B cell (primary cell): ENCODE results near the gene SPSB1. TPM values are rescaled to one million over a fixed set of nuclear protein-coding genes. Genes with fewer than 3 reads are reported as not detected.

Experiments
- ATAC-seq: fragments of 200-7000 bp; cut with Tn5 transposase; one replicate; pipeline ENCODE4 v1.10.0; 2021; ENCODE audit warnings: low read depth, mild to moderate bottlenecking, moderate number of reproducible peaks, moderate library complexity
- CTCF ChIA-PET: fragments of 350-600 bp; sonication (Branson Sonifier 250); formaldehyde crosslinking; loops from one replicate; lab custom pipeline; 2021; ENCODE audit warnings: antibody characterized with exemption, inconsistent platforms; lab: Charles Lee
- POLR2A ChIA-PET: fragments of 350-600 bp; sonication (Branson Sonifier 250); formaldehyde crosslinking; loops from one replicate; lab custom pipeline; 2021; ENCODE audit warnings: antibody characterized with exemption; lab: Charles Lee
- DNase-seq: peaks from one replicate; pipeline ENCODE4 v3.0.0; 2013
- H2AFZ ChIP-seq: 2 replicates; pipeline ENCODE4 v1.6.1; 2012; ENCODE audit warnings: mild to moderate bottlenecking, low read depth, low read length; ENCODE audit not compliant: insufficient read depth, poor library complexity, severe bottlenecking
- H3K27ac ChIP-seq, 2 donors: 1 replicate in 1 of 2; 2 replicates in 1 of 2; pipeline ENCODE4 v1.5.1; 2012 to 2013; ENCODE audit warnings: low read length in 2 of 2, mild to moderate bottlenecking in 2 of 2, moderate library complexity in 1 of 2
- H3K27me3 ChIP-seq, 4 experiments: fragments of 200-600 bp in 1 of 4; sonication (generic) in 1 of 4; replicated peaks in 1 of 4; 1 replicate in 2 of 4; 2 replicates in 2 of 4; pipeline versions ENCODE4 v1.6.1 to v1.7.0; 2013 to 2016; ENCODE audit warnings: low read length in 3 of 4, mild to moderate bottlenecking in 2 of 4, mixed read lengths in 1 of 4, moderate library complexity in 1 of 4; ENCODE audit not compliant: insufficient read depth in 4 of 4, control insufficient read depth in 3 of 4; ENCODE audit errors: control extremely low read depth in 1 of 4
- H3K36me3 ChIP-seq, 2 experiments: replicated peaks in 1 of 2; 1 replicate in 1 of 2; 2 replicates in 1 of 2; pipeline versions ENCODE4 v1.6.1 to v1.7.1; 2013; ENCODE audit warnings: low read length in 1 of 2; ENCODE audit not compliant: insufficient read depth in 2 of 2, control insufficient read depth in 1 of 2; ENCODE audit errors: control extremely low read depth in 1 of 2, extremely low read depth in 1 of 2
- H3K4me1 ChIP-seq, 2 donors: fragments of 200-600 bp in 1 of 2; sonication (generic) in 1 of 2; 1 replicate in 1 of 2; 2 replicates in 1 of 2; pipeline versions ENCODE4 v1.5.1 to v1.6.1; 2013 to 2017; ENCODE audit warnings: low read length in 2 of 2; ENCODE audit not compliant: control insufficient read depth in 2 of 2, insufficient read depth in 2 of 2
- H3K4me2 ChIP-seq: replicated peaks from 2 replicates; pipeline ENCODE3; 2012; ENCODE audit warnings: mild to moderate bottlenecking, low read depth, low read length; ENCODE audit not compliant: poor library complexity, severe bottlenecking
- H3K4me3 ChIP-seq, 5 experiments: fragments of 200-600 bp in 1 of 5; sonication (generic) in 1 of 5; 1 replicate in 3 of 5; 2 replicates in 2 of 5; pipeline versions ENCODE4 v1.5.1 to v1.7.0; 2011 to 2016; ENCODE audit warnings: low read length in 4 of 5, mild to moderate bottlenecking in 4 of 5, low read depth in 2 of 5, control low read depth in 1 of 5, moderate library complexity in 1 of 5; ENCODE audit not compliant: insufficient read depth in 1 of 5; ENCODE audit errors: control extremely low read depth in 1 of 5, extremely low read depth in 1 of 5
- H3K79me2 ChIP-seq: fragments of 200-600 bp; sonication (generic); one replicate; pipeline ENCODE4 v1.6.0; 2016; ENCODE audit warnings: low read length; ENCODE audit not compliant: control insufficient read depth, insufficient read depth
- H3K9ac ChIP-seq: fragments of 200-600 bp; sonication (generic); 2 replicates; pipeline ENCODE4 v1.6.1; 2017; ENCODE audit warnings: mild to moderate bottlenecking, low read length, moderate library complexity
- H3K9me3 ChIP-seq, 3 donors: one replicate each; pipeline versions ENCODE4 v1.6.1 to v1.7.1; 2013; ENCODE audit warnings: low read length in 2 of 3; ENCODE audit not compliant: control insufficient read depth in 2 of 3, insufficient read depth in 1 of 3; ENCODE audit errors: control extremely low read depth in 1 of 3
- H4K20me1 ChIP-seq: 2 replicates; pipeline ENCODE4 v1.6.0; 2012; ENCODE audit warnings: mild to moderate bottlenecking, low read length; ENCODE audit not compliant: insufficient read depth, control insufficient read depth, poor library complexity, severe bottlenecking
- H3K27ac Mint-ChIP-seq: one replicate; pipeline ENCODE4 v1.8.0; 2021; ENCODE audit warnings: mixed read lengths
- H3K27me3 Mint-ChIP-seq: one replicate; pipeline ENCODE4 v1.8.0; 2021; ENCODE audit warnings: mixed read lengths
- H3K4me1 Mint-ChIP-seq: one replicate; pipeline ENCODE4 v1.8.0; 2021; ENCODE audit warnings: mixed read lengths
- H3K4me3 Mint-ChIP-seq: one replicate; pipeline ENCODE4 v1.8.0; 2021; ENCODE audit warnings: mixed read lengths
- H3K9me3 Mint-ChIP-seq: one replicate; pipeline ENCODE4 v1.8.0; 2022; ENCODE audit warnings: mixed read lengths; ENCODE audit not compliant: insufficient read depth
- EZH2 ChIP-seq: IDR thresholded peaks from 2 replicates; pipeline ENCODE4 v1.6.1; 2012; ENCODE audit warnings: borderline replicate concordance, low read depth, mild to moderate bottlenecking, moderate library complexity, low read length; ENCODE audit not compliant: insufficient read depth, poor library complexity, severe bottlenecking
- WGBS: methylation state at CpG from one replicate; pipeline ENCODE4 v1.1.5; 2013; ENCODE audit warnings: missing lambda C conversion rate; ENCODE audit not compliant: insufficient coverage; 5-methylcytosine and 5-hydroxymethylcytosine counted together
- intact Hi-C: fragments of 100-400 bp; cut with micrococcal nuclease; formaldehyde crosslinking; loops from one replicate; pipeline ENCODE4 v1.10.0; 2022
- polyA plus RNA-seq: library from polyadenylated mRNA; depleted of rRNA; stranded (reverse); fragments of >200 nt; gene quantifications from 2 replicates; pipeline ENCODE4 v1.2.3, GENCODE V29; 2012
- total RNA-seq, 2 donors: library from RNA; stranded (reverse); fragments of 120-200 nt in 1 of 2; gene quantifications; 1 replicate in 1 of 2; 2 replicates in 1 of 2; pipeline versions ENCODE4 v1.2.3 to v1.2.4, GENCODE V29; 2013 to 2022
- TF ChIP-seq, protein P1 (sequence below): fragments of 200-600 bp; IDR thresholded peaks from one replicate; pipeline ENCODE4 v1.8.0; 2022; ENCODE audit warnings: antibody characterized with exemption, mild to moderate bottlenecking

The SPSB1 gene
- total and polyA plus RNA-seq, 2 donors (not counting 1 experiment from before 2014, with no cell fraction given): 1.7 to 9.4 TPM

DNA sequence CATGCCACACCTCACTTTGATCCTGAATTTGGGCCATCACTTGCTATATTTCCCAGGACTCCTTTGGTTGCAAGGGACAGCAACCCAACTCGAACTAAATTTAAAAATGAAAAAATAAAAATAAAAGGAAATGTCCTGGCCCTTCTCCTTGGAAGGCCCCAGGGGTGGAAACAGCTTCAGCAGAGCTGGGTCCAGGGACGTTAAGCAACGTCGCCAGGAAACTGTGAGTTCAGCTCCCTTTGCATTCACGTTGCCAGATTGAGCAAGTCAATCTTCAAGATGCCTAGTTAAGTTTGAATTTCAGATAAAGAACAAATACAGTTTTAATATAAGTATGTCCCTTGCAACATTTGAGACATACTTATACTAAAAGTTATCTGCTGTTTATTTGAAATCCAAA is 14.6 kb upstream of the SPSB1 start:
- DNase-seq: no peak

DNA sequence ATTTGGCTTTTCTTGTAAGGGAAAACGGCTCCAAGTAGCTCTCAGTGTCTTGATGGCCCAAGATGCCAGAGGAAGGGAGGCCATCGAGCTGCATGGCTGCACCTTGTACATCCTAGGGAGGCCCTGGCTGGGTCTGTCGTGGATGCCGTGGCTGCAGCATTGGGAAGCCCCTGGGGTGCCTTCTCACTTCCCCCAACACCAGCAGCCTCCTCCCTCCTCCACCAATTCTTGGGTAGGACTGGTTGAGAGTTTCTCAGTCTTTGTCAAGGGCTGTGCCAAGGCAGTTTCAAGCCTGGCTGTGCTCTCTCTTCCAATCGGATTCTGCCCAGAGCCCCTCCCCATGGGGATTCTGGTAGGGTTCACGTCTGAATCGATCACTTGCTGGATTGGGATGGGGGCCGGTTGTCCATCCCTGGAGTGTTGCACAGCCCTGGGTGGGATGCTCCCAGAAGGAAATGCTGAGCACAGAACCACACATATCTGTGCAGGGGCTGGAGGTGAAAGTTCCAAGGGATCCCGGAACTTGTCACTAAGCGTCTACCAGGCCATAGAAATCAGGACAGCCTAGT is 14.0 kb upstream of the SPSB1 start:
- Histone ChIP-seq H3K79me2 (no peaks in the 10 kb centered on the region), H3K27ac (no peak overlapping the region), H4K20me1 (no peaks in the 10 kb centered on the region), H3K27me3 (peaks cover 0 to 14% (median 4%) of the 10 kb centered on the region in 4 experiments), H3K36me3 (no peaks in the 10 kb centered on the region), H3K4me2 (no peak overlapping the region), H3K9me3 (peaks cover 0 to 15% (median 3%) of the 10 kb centered on the region in 3 donors), H3K4me3 (no peak overlapping the region), H2AFZ (no peak overlapping the region), H3K9ac (no peak overlapping the region), H3K4me1 (peaks cover 0 to 13% of the 10 kb centered on the region in 2 donors)
- POLR2A ChIA-PET: no interaction called here
- no peaks in the 10 kb centered on the region for H3K9me3 Mint-ChIP-seq
- CTCF ChIA-PET: interaction anchor here (2.5 kb wide), 1 partner anchor 11 kb away, joined by 10 read pairs; no protein-coding TSS in a partner anchor
- intact Hi-C loops: no loop called here
- H3K4me3 Mint-ChIP-seq: no peak overlapping the region
- DNase-seq (no peak), ATAC-seq (no peak)
- 67% methylated on average over 8 of the region's 10 CpGs for WGBS
- H3K27me3 Mint-ChIP-seq: peaks cover 12% of the 10 kb centered on the region
- TF ChIP-seq, protein P1, sequence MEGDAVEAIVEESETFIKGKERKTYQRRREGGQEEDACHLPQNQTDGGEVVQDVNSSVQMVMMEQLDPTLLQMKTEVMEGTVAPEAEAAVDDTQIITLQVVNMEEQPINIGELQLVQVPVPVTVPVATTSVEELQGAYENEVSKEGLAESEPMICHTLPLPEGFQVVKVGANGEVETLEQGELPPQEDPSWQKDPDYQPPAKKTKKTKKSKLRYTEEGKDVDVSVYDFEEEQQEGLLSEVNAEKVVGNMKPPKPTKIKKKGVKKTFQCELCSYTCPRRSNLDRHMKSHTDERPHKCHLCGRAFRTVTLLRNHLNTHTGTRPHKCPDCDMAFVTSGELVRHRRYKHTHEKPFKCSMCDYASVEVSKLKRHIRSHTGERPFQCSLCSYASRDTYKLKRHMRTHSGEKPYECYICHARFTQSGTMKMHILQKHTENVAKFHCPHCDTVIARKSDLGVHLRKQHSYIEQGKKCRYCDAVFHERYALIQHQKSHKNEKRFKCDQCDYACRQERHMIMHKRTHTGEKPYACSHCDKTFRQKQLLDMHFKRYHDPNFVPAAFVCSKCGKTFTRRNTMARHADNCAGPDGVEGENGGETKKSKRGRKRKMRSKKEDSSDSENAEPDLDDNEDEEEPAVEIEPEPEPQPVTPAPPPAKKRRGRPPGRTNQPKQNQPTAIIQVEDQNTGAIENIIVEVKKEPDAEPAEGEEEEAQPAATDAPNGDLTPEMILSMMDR: no peak
- no peak for TF ChIP-seq EZH2
- no peak overlapping the region for H3K27ac Mint-ChIP-seq
- peaks cover 16% of the 10 kb centered on the region for H3K4me1 Mint-ChIP-seq

More for the DNA sequence above, 14.6 kb upstream of the SPSB1 start:
- Histone ChIP-seq H2AFZ (no peak overlapping the region), H3K36me3 (no peaks in the 10 kb centered on the region), H3K4me1 (peaks cover 0 to 7% of the 10 kb centered on the region in 2 donors), H3K4me3 (no peak overlapping the region), H3K9ac (no peak overlapping the region), H3K4me2 (no peak overlapping the region), H3K79me2 (no peaks in the 10 kb centered on the region), H4K20me1 (no peaks in the 10 kb centered on the region), H3K27ac (no peak overlapping the region), H3K9me3 (peaks cover 0 to 11% (median 3%) of the 10 kb centered on the region in 3 donors), H3K27me3 (peaks cover 0 to 14% (median 4%) of the 10 kb centered on the region in 4 experiments)
- POLR2A ChIA-PET: no interaction called here
- no peak for ATAC-seq
- intact Hi-C loops: no loop called here
- Mint-ChIP-seq H3K9me3 (no peaks in the 10 kb centered on the region), H3K4me1 (peaks cover 15% of the 10 kb centered on the region), H3K4me3 (no peak overlapping the region), H3K27ac (no peak overlapping the region), H3K27me3 (peaks cover 12% of the 10 kb centered on the region)
- no CpG with 5 or more reads among the region's 5 CpGs for WGBS
- CTCF ChIA-PET: interaction anchor here (2.5 kb wide), 1 partner anchor 12 kb away, joined by 10 read pairs; no protein-coding TSS in a partner anchor
- TF ChIP-seq, protein P1: no peak
- no peak for TF ChIP-seq EZH2
